Measurements from ENCODE around the gene ARHGAP24.

DNA sequence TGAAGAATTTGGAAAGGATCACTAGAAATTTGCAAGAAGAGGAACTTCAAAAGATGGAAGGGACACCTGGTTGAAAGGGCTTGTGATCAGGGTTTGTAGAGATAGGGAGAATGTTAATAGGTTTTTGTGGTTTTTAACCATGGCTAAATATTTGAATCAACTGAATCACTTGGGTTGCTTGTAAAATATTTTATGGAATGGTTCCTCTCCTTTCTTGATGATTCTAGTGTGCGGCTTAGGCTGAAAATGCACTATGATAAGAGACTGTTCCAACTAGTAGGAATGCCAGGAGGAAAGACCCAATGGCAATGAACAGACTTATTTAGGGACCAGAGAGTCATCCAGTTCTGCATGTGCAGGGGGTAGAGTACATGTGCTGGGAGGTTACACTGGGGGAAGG is 408.2 kb downstream of the ARHGAP24 start:
- TF ChIP-seq NFRKB (IDR thresholded peaks at IDR 0.05), result no peak
- no peak for TF ChIP-seq FOXM1 (IDR thresholded peaks at IDR 0.05; ENCODE audit: borderline replicate concordance)
- no peak for TF ChIP-seq SUZ12 (IDR thresholded peaks at IDR 0.05)
- no peak for TF ChIP-seq FOXK2 (IDR thresholded peaks at IDR 0.05)
- TF ChIP-seq CTBP1 (IDR thresholded peaks at IDR 0.05; ENCODE audit: borderline replicate concordance), result no peak
- TF ChIP-seq SP1 (IDR thresholded peaks at IDR 0.05), result no peak
